SK-N-SH (cell line): Measurements from ENCODE around the gene NUP50.

Source experiments
- TF ChIP-seq, protein P1 (sequence below): fragments of 200-600 bp; sonication (generic); IDR thresholded peaks from 2 replicates; pipeline ENCODE4 v1.6.1; 2017; ENCODE audit warnings: antibody characterized with exemption, mild to moderate bottlenecking, moderate library complexity
- TF ChIP-seq, protein P2 (sequence below): fragments of 150-350 bp; IDR thresholded peaks from 2 replicates; pipeline ENCODE4 v1.6.1; 2016; ENCODE audit warnings: mild to moderate bottlenecking, low read depth, low read length

GRCh38 chr22:45159652-45160462, 3.9 kb upstream of the NUP50 start:
- TF ChIP-seq, protein P1, sequence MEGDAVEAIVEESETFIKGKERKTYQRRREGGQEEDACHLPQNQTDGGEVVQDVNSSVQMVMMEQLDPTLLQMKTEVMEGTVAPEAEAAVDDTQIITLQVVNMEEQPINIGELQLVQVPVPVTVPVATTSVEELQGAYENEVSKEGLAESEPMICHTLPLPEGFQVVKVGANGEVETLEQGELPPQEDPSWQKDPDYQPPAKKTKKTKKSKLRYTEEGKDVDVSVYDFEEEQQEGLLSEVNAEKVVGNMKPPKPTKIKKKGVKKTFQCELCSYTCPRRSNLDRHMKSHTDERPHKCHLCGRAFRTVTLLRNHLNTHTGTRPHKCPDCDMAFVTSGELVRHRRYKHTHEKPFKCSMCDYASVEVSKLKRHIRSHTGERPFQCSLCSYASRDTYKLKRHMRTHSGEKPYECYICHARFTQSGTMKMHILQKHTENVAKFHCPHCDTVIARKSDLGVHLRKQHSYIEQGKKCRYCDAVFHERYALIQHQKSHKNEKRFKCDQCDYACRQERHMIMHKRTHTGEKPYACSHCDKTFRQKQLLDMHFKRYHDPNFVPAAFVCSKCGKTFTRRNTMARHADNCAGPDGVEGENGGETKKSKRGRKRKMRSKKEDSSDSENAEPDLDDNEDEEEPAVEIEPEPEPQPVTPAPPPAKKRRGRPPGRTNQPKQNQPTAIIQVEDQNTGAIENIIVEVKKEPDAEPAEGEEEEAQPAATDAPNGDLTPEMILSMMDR: no peak; the same call in 1 of the 2 replicates
- TF ChIP-seq, protein P2, sequence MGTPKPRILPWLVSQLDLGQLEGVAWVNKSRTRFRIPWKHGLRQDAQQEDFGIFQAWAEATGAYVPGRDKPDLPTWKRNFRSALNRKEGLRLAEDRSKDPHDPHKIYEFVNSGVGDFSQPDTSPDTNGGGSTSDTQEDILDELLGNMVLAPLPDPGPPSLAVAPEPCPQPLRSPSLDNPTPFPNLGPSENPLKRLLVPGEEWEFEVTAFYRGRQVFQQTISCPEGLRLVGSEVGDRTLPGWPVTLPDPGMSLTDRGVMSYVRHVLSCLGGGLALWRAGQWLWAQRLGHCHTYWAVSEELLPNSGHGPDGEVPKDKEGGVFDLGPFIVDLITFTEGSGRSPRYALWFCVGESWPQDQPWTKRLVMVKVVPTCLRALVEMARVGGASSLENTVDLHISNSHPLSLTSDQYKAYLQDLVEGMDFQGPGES: no peak
